Naive B cell (primary cell): Measurements from ENCODE around the gene SLC25A34. TPM values are rescaled to one million over a fixed set of nuclear protein-coding genes. Genes with fewer than 3 reads are reported as not detected.

Source experiments
- ATAC-seq, 2 donors: fragments of 150-1000 bp; cut with Tn5 transposase; 2 replicates each; pipeline ENCODE4 v1.10.0; 2021; ENCODE audit warnings: low read depth in 2 of 2, mild to moderate bottlenecking in 2 of 2, moderate library complexity in 2 of 2
- DNase-seq: peaks from one replicate; pipeline ENCODE4 v3.0.0; 2022
- H3K27ac Mint-ChIP-seq, 6 donors: one replicate each; pipeline ENCODE4 v1.8.0; 2020 to 2022; ENCODE audit warnings: mild to moderate bottlenecking in 6 of 6, mixed read lengths in 6 of 6, moderate library complexity in 5 of 6, inconsistent platforms in 2 of 6
- H3K27me3 Mint-ChIP-seq, 3 donors: one replicate each; pipeline ENCODE4 v1.8.0; 2021 to 2022; ENCODE audit warnings: mixed read lengths in 3 of 3, mild to moderate bottlenecking in 1 of 3
- H3K36me3 Mint-ChIP-seq, 2 donors: one replicate each; pipeline ENCODE4 v1.8.0; 2020 to 2022; ENCODE audit warnings: mixed read lengths in 2 of 2, inconsistent platforms in 1 of 2, mild to moderate bottlenecking in 1 of 2
- H3K4me1 Mint-ChIP-seq, 3 donors: one replicate each; pipeline ENCODE4 v1.8.0; 2020 to 2022; ENCODE audit warnings: mixed read lengths in 3 of 3, inconsistent platforms in 1 of 3, mild to moderate bottlenecking in 1 of 3, moderate library complexity in 1 of 3
- H3K4me3 Mint-ChIP-seq, 8 donors: one replicate each; pipeline ENCODE4 v1.8.0; 2020 to 2022; ENCODE audit warnings: mild to moderate bottlenecking in 8 of 8, mixed read lengths in 8 of 8, moderate library complexity in 8 of 8, inconsistent platforms in 2 of 8
- H3K9me3 Mint-ChIP-seq, 7 donors: one replicate each; pipeline ENCODE4 v1.8.0; 2020 to 2022; ENCODE audit warnings: mixed read lengths in 7 of 7, mild to moderate bottlenecking in 5 of 7, inconsistent platforms in 2 of 7, moderate library complexity in 1 of 7
- polyA plus RNA-seq, 6 donors: library from polyadenylated mRNA; unstranded; fragments of 300-500 nt; fragmentation: Illumina TruSeq; gene quantifications; one replicate each; pipeline ENCODE4 v1.2.3, GENCODE V29; 2021; ENCODE audit warnings: low read depth in 6 of 6

SLC25A34 gene
- polyA plus RNA-seq, 6 donors from 2014 or later, result 0.73 to 1.3 TPM; not detected in 4

DNA sequence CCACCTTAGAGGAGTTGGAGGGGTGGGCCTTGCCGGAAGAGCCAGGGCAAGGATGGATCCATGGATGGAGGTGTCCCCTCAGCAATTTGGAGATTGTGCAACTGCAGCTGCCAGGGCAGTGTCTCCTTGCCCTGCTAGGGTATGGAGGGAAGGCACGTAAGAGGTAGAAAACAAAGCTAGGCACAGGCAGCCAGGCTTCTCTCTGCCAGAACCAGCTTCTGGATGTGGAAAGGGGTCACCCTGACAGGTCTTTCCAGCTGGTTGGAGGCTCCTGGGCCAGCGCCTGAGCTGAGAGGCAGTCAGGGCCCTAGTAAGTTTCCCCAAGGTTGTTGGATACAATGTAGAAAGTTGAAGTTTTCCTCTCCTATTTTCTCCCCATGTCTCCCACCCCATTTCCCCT, 15.2 kb upstream of the SLC25A34 start:
- DNase-seq (no peak), ATAC-seq (no peak)
- H3K36me3 Mint-ChIP-seq, result peaks cover 5 to 7% of the 10 kb centered on the region in 2 donors
- H3K9me3 Mint-ChIP-seq, result no peaks in the 10 kb centered on the region
- H3K27ac Mint-ChIP-seq, result peak overlapping the region in 1 of 6 donors; percentile 47
- H3K4me1 Mint-ChIP-seq, result peaks cover 0 to 4% (median 0%) of the 10 kb centered on the region in 3 donors
- no peaks in the 10 kb centered on the region for H3K27me3 Mint-ChIP-seq
- H3K4me3 Mint-ChIP-seq, result no peak overlapping the region

DNA sequence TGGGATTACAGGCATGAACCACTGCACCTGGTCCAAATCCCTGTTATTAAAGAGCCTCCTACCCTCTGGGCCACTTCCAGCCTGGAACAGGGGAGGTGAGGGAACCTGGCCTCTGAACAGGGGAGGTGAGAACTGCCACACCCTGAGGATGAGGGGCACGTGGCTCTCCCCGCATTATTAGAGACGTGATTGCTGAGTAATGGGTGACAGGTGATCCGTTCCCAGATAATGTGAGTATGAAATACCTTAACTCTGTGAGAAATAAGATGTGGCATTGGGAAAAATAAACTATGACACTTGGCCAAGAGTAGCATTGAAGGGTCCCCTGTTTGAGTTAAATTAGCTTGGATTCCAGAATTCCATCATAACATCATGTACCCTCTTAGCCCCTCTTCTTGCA, 13.6 kb upstream of the SLC25A34 start:
- no peak overlapping the region for H3K4me3 Mint-ChIP-seq
- no peak for ATAC-seq
- H3K36me3 Mint-ChIP-seq, result peaks cover 5 to 12% of the 10 kb centered on the region in 2 donors
- peaks cover 0 to 4% (median 0%) of the 10 kb centered on the region in 3 donors for H3K4me1 Mint-ChIP-seq
- H3K27ac Mint-ChIP-seq, result peak overlapping the region in 1 of 6 donors; percentile 51
- no peak for DNase-seq
- peaks cover 0 to 1% (median 0%) of the 10 kb centered on the region in 7 donors for H3K9me3 Mint-ChIP-seq
- H3K27me3 Mint-ChIP-seq, result no peaks in the 10 kb centered on the region

DNA sequence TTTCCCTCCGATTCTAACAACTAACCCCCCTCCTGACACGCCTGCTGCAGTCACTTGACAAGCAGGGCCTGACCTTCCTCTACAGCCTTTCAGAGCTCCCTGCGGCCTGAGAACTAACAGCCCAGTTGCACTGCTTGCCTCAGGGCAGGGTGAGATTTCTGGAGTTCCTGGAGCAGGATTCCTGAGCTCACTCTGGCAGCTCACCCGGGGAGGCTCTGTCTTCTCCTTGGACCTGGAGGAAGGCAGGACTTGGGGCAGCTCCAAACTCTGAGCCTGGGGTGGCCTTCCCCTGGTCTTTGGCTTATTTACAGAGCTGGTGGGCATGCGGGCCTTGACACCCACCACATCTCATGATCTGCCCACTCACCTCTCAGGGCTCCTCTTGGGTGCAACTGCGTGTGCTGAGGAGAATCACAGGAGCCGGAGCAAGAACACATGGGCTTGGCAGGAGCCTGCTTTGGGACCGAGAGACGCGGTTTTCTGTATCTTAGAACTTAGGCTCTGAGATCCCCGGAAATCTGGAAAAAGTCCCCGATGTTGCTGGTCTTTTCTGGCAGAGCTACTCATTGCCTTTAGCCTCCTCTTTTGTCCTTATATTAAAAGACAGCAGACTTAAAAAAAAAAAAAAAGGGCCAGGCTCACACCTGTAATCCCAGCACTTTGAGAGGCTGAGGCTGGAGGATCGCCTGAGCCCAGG, 13.1 kb upstream of the SLC25A34 start:
- H3K27ac Mint-ChIP-seq, result no peak overlapping the region

DNA sequence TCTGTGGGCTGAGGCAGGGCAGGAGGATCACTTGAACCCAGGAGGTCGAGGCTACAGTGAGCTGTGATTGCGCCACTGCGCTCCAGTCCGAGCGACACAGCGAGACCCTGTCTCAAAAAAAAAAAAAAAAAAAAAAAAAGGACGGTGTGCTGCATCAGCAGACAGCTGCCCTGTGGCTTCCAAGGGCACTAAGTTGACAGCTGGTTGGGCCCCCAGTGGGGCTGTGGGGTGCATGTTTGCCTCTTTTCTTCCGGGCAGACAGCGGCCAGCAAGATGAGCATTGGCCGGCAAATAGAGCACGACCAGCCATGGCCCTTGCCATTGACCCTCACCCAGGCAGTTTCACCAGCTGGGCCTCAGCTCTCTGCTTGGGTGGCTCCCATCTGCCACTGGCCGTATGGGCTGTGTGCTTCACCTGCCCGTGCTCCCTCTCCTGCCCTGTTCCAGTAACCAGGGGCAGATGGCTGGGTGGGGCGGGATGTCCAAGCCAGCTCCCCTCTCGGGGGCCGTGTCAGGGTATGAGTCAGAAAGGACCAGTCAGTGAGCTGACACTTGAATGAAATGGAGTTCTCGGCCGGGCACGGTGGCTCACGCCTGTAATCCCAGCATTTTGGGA, 12.3 kb upstream of the SLC25A34 start:
- Mint-ChIP-seq H3K9me3 (peaks cover 0 to 1% (median 0%) of the 10 kb centered on the region in 7 donors), H3K27me3 (no peaks in the 10 kb centered on the region), H3K4me1 (peaks cover 0 to 4% (median 0%) of the 10 kb centered on the region in 3 donors), H3K36me3 (peaks cover 5 to 15% of the 10 kb centered on the region in 2 donors), H3K4me3 (no peak overlapping the region), H3K27ac (no peak overlapping the region)
- DNase-seq (no peak), ATAC-seq (no peak)

More for the DNA sequence above, 13.1 kb upstream of the SLC25A34 start:
- Mint-ChIP-seq H3K4me1 (peaks cover 0 to 4% (median 0%) of the 10 kb centered on the region in 3 donors), H3K4me3 (no peak overlapping the region), H3K36me3 (peaks cover 5 to 15% of the 10 kb centered on the region in 2 donors), H3K27me3 (no peaks in the 10 kb centered on the region), H3K9me3 (peaks cover 0 to 1% (median 0%) of the 10 kb centered on the region in 7 donors)
- ATAC-seq (no peak), DNase-seq (no peak)

DNA sequence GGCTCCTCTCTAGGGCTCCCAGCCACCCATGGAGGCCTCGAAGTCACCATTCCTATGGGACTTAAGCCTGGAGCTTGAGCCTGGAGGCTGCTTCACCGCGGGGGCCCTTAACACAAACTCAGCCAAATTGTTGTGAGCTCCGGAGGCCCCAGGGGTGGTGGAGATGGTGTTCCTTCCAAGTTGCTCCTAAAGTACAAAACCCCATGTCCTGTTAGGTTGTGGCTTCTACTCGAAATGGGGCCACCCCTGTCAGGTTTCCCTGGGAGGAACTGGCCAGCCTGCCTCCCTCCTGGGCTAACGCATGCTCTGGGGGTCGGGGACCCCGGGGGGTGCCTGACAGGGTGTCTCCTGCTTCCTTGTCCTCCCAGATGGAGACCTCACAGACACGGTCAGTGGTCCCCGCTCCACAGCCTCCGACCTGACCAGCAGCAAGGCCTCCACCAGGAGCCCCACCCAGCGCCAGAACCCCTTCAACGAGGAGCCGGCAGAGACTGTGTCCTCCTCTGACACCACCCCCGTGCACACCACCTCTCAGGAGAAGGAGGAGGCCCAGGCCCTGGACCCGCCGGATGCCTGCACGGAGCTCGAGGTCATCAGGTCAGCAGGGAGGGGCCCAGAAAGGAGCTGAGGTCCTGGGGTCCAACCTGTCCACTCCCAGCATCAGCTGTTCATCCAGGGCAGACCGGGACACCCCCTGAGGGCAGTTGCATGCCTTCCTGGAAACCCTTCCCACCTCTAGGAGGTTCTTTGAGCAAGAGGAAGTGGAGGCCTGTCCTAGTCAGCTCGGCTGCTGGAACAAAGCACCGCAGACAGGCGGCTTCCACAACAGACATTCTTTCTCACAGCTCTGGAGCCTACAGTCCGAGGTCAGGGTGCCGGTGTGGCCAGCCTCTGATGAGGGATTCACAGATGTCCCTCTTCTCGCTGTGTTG, 10.8 kb upstream of the SLC25A34 start:
- peaks cover 0 to 8% of the 10 kb centered on the region in 2 donors for H3K36me3 Mint-ChIP-seq
- no peak for ATAC-seq
- H3K27me3 Mint-ChIP-seq, result no peaks in the 10 kb centered on the region
- H3K4me1 Mint-ChIP-seq, result peaks cover 0 to 4% (median 0%) of the 10 kb centered on the region in 3 donors
- no peak overlapping the region for H3K4me3 Mint-ChIP-seq
- no peak for DNase-seq
- peak overlapping the region in 1 of 6 donors; percentile 11 for H3K27ac Mint-ChIP-seq
- H3K9me3 Mint-ChIP-seq, result peaks cover 0 to 1% (median 0%) of the 10 kb centered on the region in 7 donors

DNA sequence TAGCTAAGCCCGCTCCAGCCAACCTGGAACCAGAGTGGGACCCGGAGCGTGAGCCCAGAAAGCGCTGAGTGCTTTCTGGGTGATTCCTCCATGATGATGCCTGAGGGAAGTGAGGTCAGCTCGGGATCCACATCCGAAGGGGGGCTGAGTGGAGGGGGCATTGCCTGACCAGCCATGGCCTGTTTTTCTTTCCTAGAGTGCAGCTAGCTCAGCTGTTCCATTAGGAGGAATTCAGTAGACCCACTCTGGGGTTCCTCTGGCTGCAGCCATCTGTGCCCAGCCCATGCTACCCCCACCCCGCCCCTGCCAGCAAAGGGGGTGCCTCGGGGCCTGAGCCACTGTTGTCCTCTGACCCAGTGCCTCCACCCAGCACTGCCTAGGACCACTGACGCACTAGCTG, 9.6 kb upstream of the SLC25A34 start:
- Mint-ChIP-seq H3K4me3 (no peak overlapping the region), H3K27me3 (no peaks in the 10 kb centered on the region), H3K27ac (peak overlapping the region in 1 of 6 donors; percentile 66), H3K36me3 (peaks cover 0 to 8% of the 10 kb centered on the region in 2 donors), H3K4me1 (peaks cover 0 to 4% (median 0%) of the 10 kb centered on the region in 3 donors), H3K9me3 (peaks cover 0 to 1% (median 0%) of the 10 kb centered on the region in 7 donors)
- ATAC-seq (no peak), DNase-seq (no peak)

DNA sequence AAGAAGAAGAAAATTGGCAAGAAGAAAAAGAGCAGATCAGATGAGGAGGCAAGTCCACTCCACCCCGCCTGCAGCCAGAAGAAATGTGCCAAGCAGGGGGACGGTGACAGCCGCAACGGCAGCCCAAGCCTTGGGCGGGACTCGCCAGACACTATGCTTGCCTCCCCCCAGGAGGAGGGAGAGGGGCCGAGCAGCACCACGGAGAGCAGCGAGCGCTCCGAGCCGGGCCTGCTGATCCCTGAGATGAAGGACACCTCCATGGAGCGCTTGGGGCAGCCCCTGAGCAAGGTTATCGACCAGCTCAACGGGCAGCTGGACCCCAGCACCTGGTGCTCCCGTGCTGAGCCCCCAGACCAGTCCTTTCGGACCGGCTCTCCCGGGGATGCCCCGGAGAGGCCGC, 9.0 kb upstream of the SLC25A34 start:
- H3K9me3 Mint-ChIP-seq, result peaks cover 0 to 1% (median 0%) of the 10 kb centered on the region in 7 donors
- H3K27ac Mint-ChIP-seq, result no peak overlapping the region
- no peak for ATAC-seq
- peaks cover 0 to 8% of the 10 kb centered on the region in 2 donors for H3K36me3 Mint-ChIP-seq
- no peaks in the 10 kb centered on the region for H3K27me3 Mint-ChIP-seq
- H3K4me3 Mint-ChIP-seq, result no peak overlapping the region
- peaks cover 0 to 4% (median 0%) of the 10 kb centered on the region in 3 donors for H3K4me1 Mint-ChIP-seq
- no peak for DNase-seq

DNA sequence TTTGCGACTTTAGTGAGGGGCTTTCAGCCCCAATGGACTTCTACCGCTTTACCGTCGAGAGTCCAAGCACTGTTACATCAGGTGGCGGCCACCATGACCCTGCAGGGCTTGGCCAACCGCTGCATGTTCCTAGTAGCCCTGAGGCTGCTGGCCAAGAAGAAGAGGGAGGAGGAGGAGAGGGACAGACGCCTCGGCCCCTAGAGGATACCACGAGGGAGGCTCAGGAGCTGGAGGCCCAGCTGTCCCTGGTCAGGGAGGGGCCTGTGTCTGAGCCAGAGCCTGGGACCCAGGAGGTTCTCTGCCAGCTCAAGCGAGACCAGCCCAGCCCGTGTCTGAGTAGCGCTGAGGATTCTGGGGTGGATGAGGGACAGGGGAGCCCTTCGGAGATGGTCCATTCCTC, 8.6 kb upstream of the SLC25A34 start:
- H3K4me1 Mint-ChIP-seq, result peaks cover 0 to 4% (median 0%) of the 10 kb centered on the region in 3 donors
- peak overlapping the region in 1 of 6 donors; percentile 72 for H3K27ac Mint-ChIP-seq

DNA sequence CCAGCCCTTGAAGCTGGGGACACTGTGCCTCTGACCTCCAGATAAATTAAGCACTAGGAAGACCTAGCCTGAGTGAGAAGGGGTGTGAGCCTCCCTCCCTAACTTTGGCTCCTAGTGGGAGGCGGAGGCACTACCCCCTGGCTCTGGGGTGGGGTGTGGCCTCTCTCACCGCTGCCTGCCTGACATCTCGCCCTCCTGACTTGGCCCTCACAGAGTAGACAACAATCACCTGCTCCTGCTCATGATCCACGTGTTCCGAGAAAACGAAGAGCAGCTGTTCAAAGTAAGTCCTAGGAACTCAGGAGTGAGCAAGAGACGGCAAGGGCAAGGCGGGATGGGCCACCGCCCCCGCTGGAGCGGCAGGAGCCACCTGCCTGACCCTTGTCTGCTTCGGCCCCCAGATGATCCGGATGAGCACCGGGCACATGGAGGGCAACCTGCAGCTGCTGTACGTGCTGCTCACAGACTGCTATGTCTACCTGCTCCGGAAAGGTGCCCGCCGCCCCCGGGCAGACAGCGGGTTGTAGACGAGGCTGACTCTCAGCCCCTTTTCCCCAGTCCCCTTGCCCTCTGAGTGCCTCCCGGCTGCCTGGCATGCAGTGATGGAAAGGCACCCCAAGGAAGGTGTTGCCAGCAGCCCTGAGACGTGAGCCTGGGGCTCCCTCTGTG, 8.1 kb upstream of the SLC25A34 start:
- peaks cover 0 to 4% (median 0%) of the 10 kb centered on the region in 3 donors for H3K4me1 Mint-ChIP-seq
- peaks cover 0 to 1% (median 0%) of the 10 kb centered on the region in 7 donors for H3K9me3 Mint-ChIP-seq
- H3K36me3 Mint-ChIP-seq, result peaks cover 0 to 8% of the 10 kb centered on the region in 2 donors
- H3K4me3 Mint-ChIP-seq, result no peak overlapping the region
- peak overlapping the region in 1 of 6 donors; percentile 72 for H3K27ac Mint-ChIP-seq
- no peak for DNase-seq
- H3K27me3 Mint-ChIP-seq, result no peaks in the 10 kb centered on the region
- no peak for ATAC-seq

More for the DNA sequence above, 8.6 kb upstream of the SLC25A34 start:
- Mint-ChIP-seq H3K9me3 (peaks cover 0 to 1% (median 0%) of the 10 kb centered on the region in 7 donors), H3K4me3 (no peak overlapping the region), H3K27me3 (no peaks in the 10 kb centered on the region), H3K36me3 (peaks cover 0 to 8% of the 10 kb centered on the region in 2 donors)
- ATAC-seq, result no peak
- no peak for DNase-seq

DNA sequence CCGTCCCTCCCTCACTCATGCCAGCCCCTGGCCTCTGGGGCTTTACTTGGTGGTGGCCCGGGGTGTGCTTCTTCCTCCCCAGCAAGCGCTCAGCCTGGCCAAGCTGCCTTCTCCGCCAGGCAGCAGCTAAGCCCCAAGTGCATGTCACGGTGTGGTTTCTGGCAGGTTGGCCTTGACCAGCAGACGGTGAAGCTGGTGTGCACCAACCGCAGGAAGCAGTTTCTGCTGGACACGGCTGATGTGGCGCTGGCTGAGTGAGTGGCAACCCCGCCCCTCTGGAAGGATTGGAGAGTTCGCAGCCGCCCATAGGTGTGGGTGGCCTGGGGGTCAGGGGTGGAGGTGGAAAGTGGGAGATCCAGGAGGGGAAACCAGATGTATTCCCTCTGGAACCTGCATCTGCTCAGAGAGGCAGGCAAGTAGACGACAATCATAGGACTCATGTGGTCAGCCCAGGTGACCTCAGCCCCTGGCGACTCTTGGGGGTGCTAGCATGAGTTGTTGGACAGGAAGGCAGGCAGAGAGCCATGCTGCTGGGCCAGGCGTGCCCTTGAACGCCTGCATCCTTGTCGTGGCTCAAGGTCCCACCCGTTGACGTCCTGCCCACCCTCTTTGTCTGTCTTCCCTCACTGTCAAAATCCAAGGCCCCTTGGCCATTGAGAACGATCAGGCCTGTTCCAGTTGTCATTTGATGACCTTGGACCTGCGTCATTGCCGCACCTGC, 7.0 kb upstream of the SLC25A34 start:
- H3K36me3 Mint-ChIP-seq, result peaks cover 0 to 8% of the 10 kb centered on the region in 2 donors
- peaks cover 0 to 1% (median 0%) of the 10 kb centered on the region in 7 donors for H3K9me3 Mint-ChIP-seq
- H3K27me3 Mint-ChIP-seq, result no peaks in the 10 kb centered on the region
- peaks cover 0 to 4% (median 0%) of the 10 kb centered on the region in 3 donors for H3K4me1 Mint-ChIP-seq
- peak overlapping the region in 2 of 6 donors; percentile 84 to 88 for H3K27ac Mint-ChIP-seq
- DNase-seq, result no peak
- no peak for ATAC-seq
- H3K4me3 Mint-ChIP-seq, result peak overlapping the region in 1 of 8 donors; percentile 60

DNA sequence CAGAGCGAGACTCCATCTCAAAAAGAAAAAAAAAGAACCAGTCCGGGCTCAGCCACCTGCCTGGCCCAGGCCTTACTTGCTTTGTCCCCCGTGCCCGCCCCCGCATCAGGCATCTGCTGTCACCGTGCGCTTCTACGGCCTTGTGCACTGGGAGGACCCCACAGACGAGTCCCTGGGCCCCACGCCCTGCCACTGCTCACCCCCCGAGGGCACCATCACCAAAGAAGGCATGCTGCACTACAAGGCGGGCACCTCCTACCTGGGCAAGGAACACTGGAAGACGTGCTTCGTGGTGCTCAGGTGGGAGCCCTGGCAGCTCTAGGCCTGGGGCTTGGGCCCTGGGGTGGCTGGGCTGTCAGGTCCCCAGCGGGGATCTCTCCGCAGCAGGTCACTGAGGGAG, 5.6 kb upstream of the SLC25A34 start:
- H3K36me3 Mint-ChIP-seq, result peaks cover 0 to 8% of the 10 kb centered on the region in 2 donors
- no peaks in the 10 kb centered on the region for H3K4me1 Mint-ChIP-seq
- H3K9me3 Mint-ChIP-seq, result peaks cover 0 to 1% (median 0%) of the 10 kb centered on the region in 7 donors
- H3K27ac Mint-ChIP-seq, result no peak overlapping the region
- ATAC-seq, result no peak
- no peak for DNase-seq
- no peak overlapping the region for H3K4me3 Mint-ChIP-seq
- no peaks in the 10 kb centered on the region for H3K27me3 Mint-ChIP-seq

DNA sequence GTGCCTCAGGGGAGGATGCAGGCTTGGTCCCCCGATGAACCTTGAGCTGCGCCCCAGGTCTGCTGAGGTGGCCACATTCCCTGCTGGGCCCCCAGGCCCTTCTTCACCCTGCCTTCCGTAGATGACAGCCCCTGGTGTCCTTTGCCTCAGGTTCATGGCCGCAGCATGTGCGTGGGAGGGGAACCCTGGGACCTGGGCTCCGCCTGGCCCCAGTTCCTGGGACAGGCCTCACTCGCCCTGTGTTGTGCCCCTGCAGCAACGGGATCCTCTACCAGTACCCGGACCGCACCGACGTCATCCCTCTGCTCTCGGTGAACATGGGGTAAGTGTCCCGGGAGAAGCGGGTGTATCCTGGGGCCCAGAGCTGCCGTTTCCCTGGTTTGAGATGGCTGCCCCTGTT, 5.1 kb upstream of the SLC25A34 start:
- Mint-ChIP-seq H3K27me3 (no peaks in the 10 kb centered on the region), H3K27ac (peak overlapping the region in 1 of 6 donors; percentile 20), H3K9me3 (peaks cover 0 to 1% (median 0%) of the 10 kb centered on the region in 7 donors), H3K4me3 (no peak overlapping the region), H3K36me3 (peaks cover 0 to 8% of the 10 kb centered on the region in 2 donors), H3K4me1 (peaks cover 0 to 3% (median 0%) of the 10 kb centered on the region in 3 donors)
- ATAC-seq (no peak), DNase-seq (no peak)
